CD14-positive monocyte (primary cell): ENCODE results near the gene MED12L. TPM values are rescaled to one million over a fixed set of nuclear protein-coding genes. Genes with fewer than 3 reads are reported as not detected.

Experiments
- DNase-seq, 3 donors: peaks; one replicate each; pipeline ENCODE4 v3.0.0-alpha.2; 2011 to 2022
- H2AFZ ChIP-seq: 2 replicates; pipeline ENCODE4 v1.6.0; 2012; ENCODE audit warnings: mild to moderate bottlenecking, low read depth, low read length, inconsistent platforms; ENCODE audit not compliant: insufficient read depth, poor library complexity, severe bottlenecking
- H3K27ac ChIP-seq, 2 donors: 1 replicate in 1 of 2; 2 replicates in 1 of 2; pipeline ENCODE4 v1.5.1; 2012 to 2013; ENCODE audit warnings: low read length in 2 of 2, control low read depth in 1 of 2, inconsistent platforms in 1 of 2, low read depth in 1 of 2, mild to moderate bottlenecking in 1 of 2
- H3K27me3 ChIP-seq, 2 donors: one replicate each; pipeline versions ENCODE4 v1.6.0 to v1.6.1; 2011 to 2013; ENCODE audit warnings: low read length in 2 of 2; ENCODE audit not compliant: control insufficient read depth in 2 of 2, insufficient read depth in 2 of 2
- H3K36me3 ChIP-seq, 2 donors: replicated peaks in 1 of 2; 1 replicate in 1 of 2; 2 replicates in 1 of 2; pipeline versions ENCODE4 v1.5.1 to v1.6.1; 2012 to 2013; ENCODE audit warnings: low read length in 2 of 2, control low read depth in 1 of 2, inconsistent platforms in 1 of 2, mild to moderate bottlenecking in 1 of 2; ENCODE audit not compliant: insufficient read depth in 2 of 2, control insufficient read depth in 1 of 2
- H3K4me1 ChIP-seq, 2 donors: 1 replicate in 1 of 2; 2 replicates in 1 of 2; pipeline versions ENCODE4 v1.5.1 to v1.6.1; 2012 to 2013; ENCODE audit warnings: low read length in 2 of 2, control low read depth in 1 of 2, inconsistent platforms in 1 of 2, mild to moderate bottlenecking in 1 of 2, moderate library complexity in 1 of 2; ENCODE audit not compliant: insufficient read depth in 2 of 2, control insufficient read depth in 1 of 2
- H3K4me2 ChIP-seq: replicated peaks from 2 replicates; pipeline ENCODE3; 2012; ENCODE audit warnings: low read length, moderate library complexity, mild to moderate bottlenecking; ENCODE audit not compliant: poor library complexity, severe bottlenecking; ENCODE audit errors: extremely low read depth
- H3K4me3 ChIP-seq, 3 experiments: fragments of 200-600 bp in 1 of 3; sonication (generic) in 1 of 3; replicated peaks in 1 of 3; 1 replicate in 2 of 3; 2 replicates in 1 of 3; pipeline ENCODE4 v1.5.1; 2011 to 2013; ENCODE audit warnings: low read length in 3 of 3, mild to moderate bottlenecking in 3 of 3, control low read depth in 2 of 3, low read depth in 2 of 3, inconsistent platforms in 1 of 3, moderate library complexity in 1 of 3
- H3K79me2 ChIP-seq: 2 replicates; pipeline ENCODE4 v1.6.0; 2012; ENCODE audit warnings: mild to moderate bottlenecking, control low read depth, inconsistent platforms, low read length, moderate library complexity; ENCODE audit not compliant: insufficient read depth
- H3K9ac ChIP-seq: 2 replicates; pipeline ENCODE4 v1.6.0; 2017; ENCODE audit warnings: low read length, mild to moderate bottlenecking; ENCODE audit not compliant: insufficient read depth, poor library complexity, severe bottlenecking
- H3K9me3 ChIP-seq, 2 donors: replicated peaks in 1 of 2; 1 replicate in 1 of 2; 2 replicates in 1 of 2; pipeline versions ENCODE4 v1.5.1 to v1.6.1; 2012 to 2013; ENCODE audit warnings: low read length in 2 of 2, control low read depth in 1 of 2; ENCODE audit not compliant: control insufficient read depth in 1 of 2, insufficient read depth in 1 of 2
- H4K20me1 ChIP-seq: 2 replicates; pipeline ENCODE4 v1.6.0; 2012; ENCODE audit warnings: mild to moderate bottlenecking, low read length, control low read depth, moderate library complexity; ENCODE audit not compliant: insufficient read depth
- H3K27ac Mint-ChIP-seq, 7 donors: one replicate each; pipeline ENCODE4 v1.8.0; 2020; ENCODE audit warnings: mild to moderate bottlenecking in 7 of 7, mixed read lengths in 7 of 7, moderate library complexity in 6 of 7, inconsistent platforms in 2 of 7
- H3K27me3 Mint-ChIP-seq, 3 donors: one replicate each; pipeline ENCODE4 v1.8.0; 2021 to 2022; ENCODE audit warnings: low read depth in 3 of 3, mild to moderate bottlenecking in 3 of 3, mixed read lengths in 3 of 3, moderate library complexity in 3 of 3, inconsistent platforms in 1 of 3
- H3K36me3 Mint-ChIP-seq, 2 donors: one replicate each; pipeline ENCODE4 v1.8.0; 2020; ENCODE audit warnings: mixed read lengths in 2 of 2, inconsistent platforms in 1 of 2, mild to moderate bottlenecking in 1 of 2
- H3K4me1 Mint-ChIP-seq: one replicate; pipeline ENCODE4 v1.8.0; 2020; ENCODE audit warnings: mild to moderate bottlenecking, mixed read lengths
- H3K4me3 Mint-ChIP-seq, 2 donors: one replicate each; pipeline ENCODE4 v1.8.0; 2020; ENCODE audit warnings: mild to moderate bottlenecking in 2 of 2, mixed read lengths in 2 of 2, moderate library complexity in 1 of 2
- H3K9me3 Mint-ChIP-seq, 7 donors: one replicate each; pipeline ENCODE4 v1.8.0; 2020 to 2022; ENCODE audit warnings: mixed read lengths in 7 of 7, mild to moderate bottlenecking in 6 of 7, moderate library complexity in 6 of 7, inconsistent platforms in 2 of 7
- WGBS: methylation state at CpG from one replicate; pipeline ENCODE4 v1.1.5; 2013; ENCODE audit warnings: missing lambda C conversion rate; ENCODE audit not compliant: insufficient coverage; 5-methylcytosine and 5-hydroxymethylcytosine counted together
- intact Hi-C, 2 donors: fragments of 100-400 bp; cut with micrococcal nuclease; formaldehyde crosslinking; loops; one replicate each; pipeline versions ENCODE4 v1.15.0 to v1.15.1; 2023
- polyA plus RNA-seq, 3 donors: library from polyadenylated mRNA; depleted of rRNA in 1 of 3; unstranded in 2 of 3; stranded (reverse) in 1 of 3; fragments of 300-500 nt in 2 of 3; fragments of >200 nt in 1 of 3; fragmentation: Illumina TruSeq in 2 of 3; gene quantifications; 1 replicate in 2 of 3; 2 replicates in 1 of 3; pipeline ENCODE4 v1.2.3, GENCODE V29; 2012 to 2021
- TF ChIP-seq, protein P1 (sequence below): fragments of 200-600 bp; IDR thresholded peaks from one replicate; pipeline ENCODE4 v1.8.0; 2022; ENCODE audit warnings: antibody characterized with exemption, mild to moderate bottlenecking

MED12L gene
- polyA plus RNA-seq, 3 donors = 0.12 to 0.29 TPM; not detected in 1

GRCh38 chr3:151209654-151210053 lies 124.2 kb downstream of the MED12L start:
- Histone ChIP-seq H3K4me3 (no peak overlapping the region), H3K9me3 (no peaks in the 10 kb centered on the region), H4K20me1 (no peaks in the 10 kb centered on the region), H3K4me2 (no peak overlapping the region), H2AFZ (peak overlapping the region; percentile 36), H3K36me3 (no peaks in the 10 kb centered on the region), H3K27me3 (no peaks in the 10 kb centered on the region), H3K79me2 (no peaks in the 10 kb centered on the region), H3K9ac (no peak overlapping the region), H3K27ac (no peak overlapping the region), H3K4me1 (peaks cover 5 to 11% of the 10 kb centered on the region in 2 donors)
- intact Hi-C loops = no loop called here
- no peaks in the 10 kb centered on the region for H3K9me3 Mint-ChIP-seq
- H3K4me1 Mint-ChIP-seq = peaks cover 18% of the 10 kb centered on the region
- H3K27me3 Mint-ChIP-seq = peaks cover 0 to 4% (median 0%) of the 10 kb centered on the region in 3 donors
- H3K27ac Mint-ChIP-seq = no peak overlapping the region
- TF ChIP-seq, protein P1, sequence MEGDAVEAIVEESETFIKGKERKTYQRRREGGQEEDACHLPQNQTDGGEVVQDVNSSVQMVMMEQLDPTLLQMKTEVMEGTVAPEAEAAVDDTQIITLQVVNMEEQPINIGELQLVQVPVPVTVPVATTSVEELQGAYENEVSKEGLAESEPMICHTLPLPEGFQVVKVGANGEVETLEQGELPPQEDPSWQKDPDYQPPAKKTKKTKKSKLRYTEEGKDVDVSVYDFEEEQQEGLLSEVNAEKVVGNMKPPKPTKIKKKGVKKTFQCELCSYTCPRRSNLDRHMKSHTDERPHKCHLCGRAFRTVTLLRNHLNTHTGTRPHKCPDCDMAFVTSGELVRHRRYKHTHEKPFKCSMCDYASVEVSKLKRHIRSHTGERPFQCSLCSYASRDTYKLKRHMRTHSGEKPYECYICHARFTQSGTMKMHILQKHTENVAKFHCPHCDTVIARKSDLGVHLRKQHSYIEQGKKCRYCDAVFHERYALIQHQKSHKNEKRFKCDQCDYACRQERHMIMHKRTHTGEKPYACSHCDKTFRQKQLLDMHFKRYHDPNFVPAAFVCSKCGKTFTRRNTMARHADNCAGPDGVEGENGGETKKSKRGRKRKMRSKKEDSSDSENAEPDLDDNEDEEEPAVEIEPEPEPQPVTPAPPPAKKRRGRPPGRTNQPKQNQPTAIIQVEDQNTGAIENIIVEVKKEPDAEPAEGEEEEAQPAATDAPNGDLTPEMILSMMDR = no peak
- H3K36me3 Mint-ChIP-seq = no peaks in the 10 kb centered on the region
- WGBS = no CpG with 5 or more reads among the region's 3 CpGs
- DNase-seq = no peak
- H3K4me3 Mint-ChIP-seq = no peak overlapping the region

DNA sequence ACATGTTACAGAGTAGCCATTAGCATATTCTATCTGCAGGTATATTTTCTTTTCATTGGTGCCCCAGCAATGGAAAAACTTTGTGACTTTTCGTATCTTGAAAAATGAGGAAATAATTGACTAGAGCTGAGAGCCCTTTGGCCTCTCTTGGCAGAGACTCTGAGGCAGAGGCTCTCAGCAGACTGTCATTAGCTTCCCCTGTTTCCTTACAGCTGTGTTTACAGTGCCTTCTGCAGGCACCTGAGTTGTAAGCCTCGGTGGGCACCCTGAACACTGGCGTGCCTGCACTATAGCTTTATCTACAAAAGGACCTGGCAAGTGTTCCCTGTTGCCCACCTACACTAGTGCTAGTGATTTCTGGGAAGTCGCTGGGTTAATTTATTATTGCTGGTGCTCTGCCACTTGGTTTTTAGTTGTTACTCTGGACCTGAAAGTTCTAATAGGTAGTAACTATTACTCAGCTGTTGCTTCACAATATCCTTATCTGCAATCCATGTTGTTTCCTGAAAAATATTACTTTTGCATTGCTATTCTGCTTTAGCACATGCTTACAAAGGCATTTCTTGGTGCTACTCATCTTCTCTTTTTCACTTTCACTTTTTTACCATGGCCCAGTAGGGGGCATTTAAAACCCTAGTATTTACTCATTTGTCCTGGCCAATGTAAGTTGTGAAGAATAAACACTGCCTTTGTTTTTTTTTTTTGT lies 125.4 kb downstream of the MED12L start:
- intact Hi-C loops = no loop called here
- peak overlapping the region; percentile 48 for H3K4me2 ChIP-seq

More for the DNA sequence above, 125.4 kb downstream of the MED12L start:
- peaks cover 0 to 4% (median 0%) of the 10 kb centered on the region in 3 donors for H3K27me3 Mint-ChIP-seq
- H3K9me3 Mint-ChIP-seq = no peaks in the 10 kb centered on the region
- peak in 2 of 3 donors; percentile 8 to 21 for DNase-seq
- peak overlapping the region in 1 of 2 donors; percentile 50 for H3K4me3 Mint-ChIP-seq
- H3K36me3 Mint-ChIP-seq = no peaks in the 10 kb centered on the region
- TF ChIP-seq, protein P1 = peak; percentile 16
- 0% methylated on average over 1 of the region's 4 CpGs for WGBS
- H3K27me3 ChIP-seq = no peaks in the 10 kb centered on the region
- no peaks in the 10 kb centered on the region for H4K20me1 ChIP-seq
- no peaks in the 10 kb centered on the region for H3K9me3 ChIP-seq
- H2AFZ ChIP-seq = peak overlapping the region; percentile 11
- peaks cover 18% of the 10 kb centered on the region for H3K4me1 Mint-ChIP-seq
- H3K9ac ChIP-seq = no peak overlapping the region
- no peak overlapping the region for H3K27ac ChIP-seq
- no peaks in the 10 kb centered on the region for H3K79me2 ChIP-seq
- peak overlapping the region in 1 of 7 donors; percentile 6 for H3K27ac Mint-ChIP-seq
- H3K4me3 ChIP-seq = peak overlapping the region in 1 of 3 experiments; percentile 43
- peaks cover 5 to 11% of the 10 kb centered on the region in 2 donors for H3K4me1 ChIP-seq
- H3K36me3 ChIP-seq = no peaks in the 10 kb centered on the region
